VCaP (cell line): ENCODE results near the gene CCDC57.

Source experiments
- H3K27ac ChIP-seq: fragments of 450-650 bp; 2 replicates; pipeline ENCODE4 v1.5.1; 2017
- CTCF ChIP-seq: fragments of 450-650 bp; conservative IDR thresholded peaks from 2 replicates; pipeline ENCODE4 v1.5.1; 2017; ENCODE audit warnings: mild to moderate bottlenecking, moderate library complexity

Gene CCDC57

GRCh38 chr17:82168568-82168967 is 44.1 kb downstream of the CCDC57 start:
- no peak overlapping the region for H3K27ac ChIP-seq
- TF ChIP-seq CTCF, result no peak

- no peak for TF ChIP-seq CTCF
- H3K27ac ChIP-seq, result no peak overlapping the region
These were observed 45.6 kb downstream of the CCDC57 start for GRCh38 chr17:82167028-82167427.

GRCh38 chr17:82164853-82165252 is 47.8 kb downstream of the CCDC57 start:
- TF ChIP-seq CTCF, result no peak
- H3K27ac ChIP-seq, result no peak overlapping the region

GRCh38 chr17:82161216-82161615 is 51.4 kb downstream of the CCDC57 start:
- no peak overlapping the region for H3K27ac ChIP-seq
- TF ChIP-seq CTCF, result no peak

GRCh38 chr17:82160075-82160474 is 52.6 kb downstream of the CCDC57 start:
- no peak for TF ChIP-seq CTCF
- no peak overlapping the region for H3K27ac ChIP-seq

GRCh38 chr17:82158825-82159224 is 53.8 kb downstream of the CCDC57 start:
- H3K27ac ChIP-seq, result no peak overlapping the region
- no peak for TF ChIP-seq CTCF

GRCh38 chr17:82157046-82158035 is 55.3 kb downstream of the CCDC57 start:
- H3K27ac ChIP-seq, result no peak overlapping the region
- no peak for TF ChIP-seq CTCF
